Measurements from ENCODE around the gene CPAMD8.
"Not testable (repeated sequence)": the region's sequence is repeated elsewhere in the genome, so short reads cannot be mapped to it uniquely, and the experiment has no call there.

CPAMD8 gene

DNA sequence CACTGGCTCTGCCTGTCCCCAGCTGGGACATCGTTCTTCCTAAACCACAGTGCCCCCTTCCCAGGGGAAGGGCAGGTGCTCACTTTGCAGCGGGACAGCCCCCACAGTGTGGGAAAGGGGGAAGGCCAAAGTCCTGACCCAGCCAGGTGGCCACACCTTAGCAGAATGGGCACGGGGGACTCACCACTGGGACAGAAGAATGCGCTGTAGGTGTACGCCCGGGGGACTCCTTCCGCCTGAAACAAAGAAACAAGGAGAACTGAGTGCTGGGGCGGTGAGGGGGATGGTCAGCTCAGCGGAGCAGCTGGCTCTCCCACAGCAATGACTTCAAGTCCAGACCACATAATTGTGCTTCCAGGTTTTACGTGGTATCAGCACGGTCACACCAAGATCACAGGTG lies 88.4 kb downstream of the CPAMD8 start:
- Mint-ChIP-seq H3K27ac (no peak overlapping the region), H3K4me1 (no peaks in the 10 kb centered on the region), H3K9me3 (peaks cover 25% of the 10 kb centered on the region), H3K27me3 (peaks cover 2% of the 10 kb centered on the region), H3K4me3 (no peak overlapping the region), H3K36me3 (ENCODE audit: low read depth) (no peaks in the 10 kb centered on the region)
- DNase-seq (no peak), ATAC-seq (no peak)

DNA sequence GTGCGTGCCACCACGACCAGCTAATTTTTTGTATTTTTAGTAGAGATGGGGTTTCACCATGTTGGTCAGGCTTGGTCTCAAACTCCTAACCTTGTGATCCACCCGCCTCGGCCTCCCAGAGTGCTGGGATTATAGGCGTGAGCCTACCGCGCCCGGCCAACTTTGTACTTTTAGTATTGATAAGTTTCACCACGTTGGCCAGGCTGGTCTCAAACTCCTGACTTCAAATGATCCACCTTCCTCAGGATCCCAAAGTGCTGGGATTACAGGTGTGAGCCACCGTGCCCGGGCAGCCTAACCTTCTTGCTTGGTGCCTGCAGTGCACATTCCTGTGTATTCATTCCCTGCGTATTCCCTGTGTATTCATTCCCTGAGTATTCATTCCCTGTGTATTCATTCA lies 88.8 kb downstream of the CPAMD8 start:
- not testable (repeated sequence) for H3K4me3 Mint-ChIP-seq; DNase-seq; ATAC-seq; H3K4me1 Mint-ChIP-seq; H3K27ac Mint-ChIP-seq; H3K36me3 Mint-ChIP-seq (ENCODE audit: low read depth); H3K27me3 Mint-ChIP-seq
- peaks cover 26% of the 10 kb centered on the region for H3K9me3 Mint-ChIP-seq

DNA sequence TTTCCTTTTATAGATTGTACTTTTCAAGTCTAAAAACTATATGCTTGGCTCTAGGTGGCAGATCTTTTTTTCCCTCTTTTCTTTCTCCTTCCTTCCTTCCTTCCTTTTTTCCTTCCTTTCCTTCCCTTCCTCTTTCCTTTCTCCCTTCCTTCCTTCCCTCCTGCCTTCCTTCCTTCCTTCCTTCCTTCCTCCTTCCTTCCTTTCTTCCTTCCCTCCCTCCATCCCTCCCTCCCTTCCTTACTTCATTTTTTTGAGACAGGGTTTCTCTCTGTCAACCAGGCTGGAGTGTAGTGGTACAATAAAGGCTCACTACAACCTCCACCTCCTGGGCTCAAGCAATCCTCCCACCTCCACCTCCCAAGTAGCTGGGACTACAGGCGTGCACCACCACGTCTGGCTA lies 89.7 kb downstream of the CPAMD8 start:
- no peak for DNase-seq
- H3K4me3 Mint-ChIP-seq = no peak overlapping the region
- H3K4me1 Mint-ChIP-seq = no peaks in the 10 kb centered on the region
- H3K9me3 Mint-ChIP-seq = peaks cover 31% of the 10 kb centered on the region
- H3K27me3 Mint-ChIP-seq = peaks cover 2% of the 10 kb centered on the region
- ATAC-seq = no peak
- no peak overlapping the region for H3K27ac Mint-ChIP-seq
- no peaks in the 10 kb centered on the region for H3K36me3 Mint-ChIP-seq (ENCODE audit: low read depth)

DNA sequence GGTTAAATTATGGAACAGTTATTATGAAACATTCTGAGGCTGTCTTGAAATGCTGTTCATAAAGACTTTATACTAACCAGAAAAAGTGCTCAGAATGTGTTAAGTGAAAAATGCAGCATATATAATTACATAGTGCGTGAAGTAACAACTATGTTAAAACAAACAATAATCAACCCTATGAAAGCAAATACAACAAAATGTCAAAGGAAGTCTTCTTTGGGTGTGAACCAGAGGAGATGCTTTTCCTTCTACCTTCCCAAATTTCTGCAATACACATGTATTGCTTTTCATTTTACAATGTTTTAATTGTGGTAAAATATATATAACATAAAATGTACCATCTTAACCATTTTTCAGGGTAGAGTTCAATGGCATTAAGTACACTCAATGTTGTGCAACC lies 92.1 kb downstream of the CPAMD8 start:
- H3K9me3 Mint-ChIP-seq = peaks cover 34% of the 10 kb centered on the region
- peaks cover 6% of the 10 kb centered on the region for H3K27me3 Mint-ChIP-seq
- no peaks in the 10 kb centered on the region for H3K36me3 Mint-ChIP-seq (ENCODE audit: low read depth)

DNA sequence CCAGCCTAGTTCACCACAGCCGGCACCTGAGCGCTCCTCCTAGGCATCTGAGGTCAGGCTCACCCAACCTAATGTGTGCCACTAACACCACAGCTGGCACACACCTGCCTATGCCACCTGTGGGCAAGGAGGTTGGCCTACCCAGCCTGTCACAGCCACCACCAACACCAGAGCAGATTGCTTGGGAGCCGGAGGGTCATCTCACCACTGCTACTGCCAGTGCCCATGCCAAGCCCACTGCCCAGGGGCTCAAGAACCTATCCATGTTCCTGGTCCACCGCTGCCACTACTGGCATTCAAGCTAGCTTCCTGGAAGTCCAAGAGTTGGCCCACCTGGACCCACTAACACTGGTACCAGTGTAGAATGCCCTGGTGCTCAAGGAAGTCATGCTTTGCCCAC lies 95.3 kb downstream of the CPAMD8 start:
- H3K9me3 Mint-ChIP-seq = peaks cover 39% of the 10 kb centered on the region
- no peak overlapping the region for H3K4me3 Mint-ChIP-seq
- no peak for DNase-seq

More for the DNA sequence above, 92.1 kb downstream of the CPAMD8 start:
- Mint-ChIP-seq H3K4me1 (no peaks in the 10 kb centered on the region), H3K4me3 (no peak overlapping the region), H3K27ac (no peak overlapping the region)
- DNase-seq (no peak), ATAC-seq (no peak)

DNA sequence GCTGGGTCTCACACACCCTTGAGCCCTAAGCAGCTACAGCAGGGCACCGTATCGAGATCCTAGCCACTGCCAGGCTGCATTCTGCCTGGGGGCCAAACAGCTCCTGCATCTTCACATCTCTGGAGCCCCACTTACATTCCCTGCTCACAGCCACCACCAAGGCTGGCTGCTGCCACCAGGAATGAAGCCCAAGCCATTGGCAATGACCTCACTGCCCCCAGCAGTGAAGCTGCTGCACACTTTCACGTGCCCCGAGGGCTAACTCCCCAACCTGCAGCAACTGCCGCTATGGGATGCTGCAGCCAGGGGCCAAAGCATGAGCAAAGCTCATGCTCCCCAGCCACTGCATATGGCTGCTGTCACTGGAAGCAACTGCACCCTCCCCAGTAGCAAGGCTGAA lies 95.9 kb downstream of the CPAMD8 start:
- H3K4me1 Mint-ChIP-seq = no peaks in the 10 kb centered on the region
- peaks cover 34% of the 10 kb centered on the region for H3K9me3 Mint-ChIP-seq
- H3K27me3 Mint-ChIP-seq = peaks cover 8% of the 10 kb centered on the region
- peaks cover 3% of the 10 kb centered on the region for H3K36me3 Mint-ChIP-seq (ENCODE audit: low read depth)
- ATAC-seq = no peak
- H3K27ac Mint-ChIP-seq = no peak overlapping the region
- DNase-seq = no peak
- H3K4me3 Mint-ChIP-seq = no peak overlapping the region

More for the DNA sequence above, 95.3 kb downstream of the CPAMD8 start:
- Mint-ChIP-seq H3K36me3 (ENCODE audit: low read depth) (peaks cover 3% of the 10 kb centered on the region), H3K27me3 (peaks cover 8% of the 10 kb centered on the region), H3K4me1 (no peaks in the 10 kb centered on the region), H3K27ac (no peak overlapping the region)
- no peak for ATAC-seq

DNA sequence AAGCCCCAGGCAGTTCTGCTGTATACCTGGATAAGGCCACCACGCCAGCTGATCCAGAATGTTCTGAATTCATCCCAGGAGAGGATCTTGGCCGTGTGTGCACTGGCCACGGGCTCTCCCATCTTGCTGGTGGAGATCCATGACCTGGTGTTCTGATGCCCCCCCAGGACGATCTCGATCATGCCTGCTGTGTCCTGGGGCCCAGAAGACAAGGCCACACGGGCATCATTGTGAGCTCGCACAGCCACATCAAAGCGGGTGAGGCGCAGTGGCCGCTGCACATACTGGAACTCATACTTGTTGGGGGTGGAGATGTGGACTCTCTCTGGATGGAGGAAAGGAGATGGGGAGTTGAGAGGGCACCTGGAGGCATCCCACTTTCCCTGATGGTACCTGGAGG lies 97.7 kb downstream of the CPAMD8 start:
- Mint-ChIP-seq H3K4me3 (no peak overlapping the region), H3K27me3 (peaks cover 8% of the 10 kb centered on the region), H3K9me3 (peaks cover 25% of the 10 kb centered on the region), H3K36me3 (ENCODE audit: low read depth) (peaks cover 3% of the 10 kb centered on the region), H3K4me1 (no peaks in the 10 kb centered on the region), H3K27ac (no peak overlapping the region)
- ATAC-seq = no peak
- DNase-seq = no peak

DNA sequence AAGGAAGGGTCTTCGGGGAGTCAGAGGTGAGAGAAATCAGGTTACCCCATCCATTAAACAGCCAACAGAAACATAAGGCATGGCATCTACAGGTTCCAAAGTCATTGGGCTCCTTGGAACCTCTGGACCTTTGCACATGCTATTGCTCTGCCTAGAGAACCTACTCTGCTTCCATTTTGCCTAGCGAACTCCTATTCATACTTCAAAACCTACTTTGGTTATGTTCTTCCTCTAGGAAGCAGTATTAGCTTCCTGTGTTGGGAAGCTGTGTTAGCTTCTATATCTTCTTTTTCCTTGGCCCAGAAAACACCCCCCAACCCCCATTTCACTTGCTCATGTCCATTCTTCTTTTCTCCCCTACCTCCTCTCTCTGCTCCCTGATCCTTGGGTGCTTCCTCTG lies 98.3 kb downstream of the CPAMD8 start:
- DNase-seq (no peak), ATAC-seq (no peak)
- peaks cover 20% of the 10 kb centered on the region for H3K9me3 Mint-ChIP-seq
- no peak overlapping the region for H3K27ac Mint-ChIP-seq
- H3K4me1 Mint-ChIP-seq = no peaks in the 10 kb centered on the region
- H3K36me3 Mint-ChIP-seq (ENCODE audit: low read depth) = peaks cover 3% of the 10 kb centered on the region
- H3K27me3 Mint-ChIP-seq = peaks cover 8% of the 10 kb centered on the region
- H3K4me3 Mint-ChIP-seq = no peak overlapping the region

DNA sequence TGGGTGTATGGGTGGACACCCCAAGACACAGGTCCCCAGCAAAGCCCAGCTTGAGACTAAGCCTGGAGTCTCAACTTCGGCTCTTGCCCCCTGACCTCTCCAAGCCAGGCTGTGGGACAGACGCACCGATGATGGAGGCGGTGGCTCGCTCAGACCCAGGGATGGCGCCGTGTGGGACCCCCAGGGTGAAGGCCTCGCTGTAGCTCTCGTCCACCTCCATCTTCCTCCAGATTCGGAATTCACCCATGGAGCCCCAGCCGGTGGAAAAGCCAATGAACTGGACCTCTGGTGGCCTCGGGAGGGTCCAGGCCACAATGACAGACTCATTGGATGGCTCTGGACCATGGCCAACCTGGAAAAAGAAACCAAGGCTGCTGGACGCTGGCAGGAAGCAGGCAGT lies 98.7 kb downstream of the CPAMD8 start:
- no peak for DNase-seq
- ATAC-seq = no peak
- Mint-ChIP-seq H3K36me3 (ENCODE audit: low read depth) (peaks cover 3% of the 10 kb centered on the region), H3K4me1 (no peaks in the 10 kb centered on the region), H3K27me3 (peaks cover 10% of the 10 kb centered on the region), H3K4me3 (no peak overlapping the region), H3K9me3 (peaks cover 18% of the 10 kb centered on the region), H3K27ac (no peak overlapping the region)

DNA sequence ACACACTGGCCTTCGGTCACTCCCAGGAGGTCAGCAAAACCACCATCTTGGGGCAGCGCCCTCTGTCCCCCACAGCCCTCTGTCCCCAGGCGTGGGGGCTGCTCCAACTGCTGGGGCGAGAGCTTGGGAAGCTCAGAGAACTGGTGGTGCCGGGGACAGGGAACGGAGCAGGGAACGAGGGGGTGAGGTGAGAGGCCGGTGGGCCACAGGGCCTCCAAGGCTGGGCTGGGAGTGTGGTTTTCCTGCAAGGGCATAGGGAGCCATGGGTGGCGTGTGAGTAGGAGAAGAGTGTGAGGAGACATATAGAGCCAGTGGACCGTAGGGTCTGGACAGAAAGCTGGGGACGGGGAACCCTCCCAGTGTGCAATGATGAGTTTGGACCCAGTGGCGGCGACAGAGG lies 103.7 kb downstream of the CPAMD8 start:
- Mint-ChIP-seq H3K4me1 (no peaks in the 10 kb centered on the region), H3K27ac (no peak overlapping the region), H3K36me3 (ENCODE audit: low read depth) (peaks cover 3% of the 10 kb centered on the region), H3K4me3 (no peak overlapping the region), H3K9me3 (peaks cover 9% of the 10 kb centered on the region), H3K27me3 (peaks cover 7% of the 10 kb centered on the region)
- no peak for ATAC-seq
- DNase-seq = no peak

DNA sequence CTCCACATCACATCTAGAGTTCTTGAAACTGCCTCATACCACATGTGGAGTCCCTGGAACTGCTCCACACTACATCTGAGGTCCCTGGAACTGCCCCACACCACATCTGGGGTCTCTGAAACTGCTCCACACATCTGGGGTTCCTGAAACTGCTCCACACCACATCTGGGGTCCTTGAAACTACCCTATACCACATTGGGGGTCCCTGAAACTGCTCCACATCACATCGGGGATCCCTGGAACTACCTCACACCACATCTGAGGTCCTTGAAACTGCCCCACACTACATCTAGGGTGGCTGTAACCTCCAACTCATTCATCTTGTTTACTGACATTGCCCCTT lies 104.0 kb downstream of the CPAMD8 start:
- peaks cover 3% of the 10 kb centered on the region for H3K36me3 Mint-ChIP-seq (ENCODE audit: low read depth)
- peaks cover 7% of the 10 kb centered on the region for H3K27me3 Mint-ChIP-seq
- no peaks in the 10 kb centered on the region for H3K4me1 Mint-ChIP-seq
- peaks cover 9% of the 10 kb centered on the region for H3K9me3 Mint-ChIP-seq
- DNase-seq (no peak), ATAC-seq (no peak)
- no peak overlapping the region for H3K4me3 Mint-ChIP-seq
- H3K27ac Mint-ChIP-seq = no peak overlapping the region

DNA sequence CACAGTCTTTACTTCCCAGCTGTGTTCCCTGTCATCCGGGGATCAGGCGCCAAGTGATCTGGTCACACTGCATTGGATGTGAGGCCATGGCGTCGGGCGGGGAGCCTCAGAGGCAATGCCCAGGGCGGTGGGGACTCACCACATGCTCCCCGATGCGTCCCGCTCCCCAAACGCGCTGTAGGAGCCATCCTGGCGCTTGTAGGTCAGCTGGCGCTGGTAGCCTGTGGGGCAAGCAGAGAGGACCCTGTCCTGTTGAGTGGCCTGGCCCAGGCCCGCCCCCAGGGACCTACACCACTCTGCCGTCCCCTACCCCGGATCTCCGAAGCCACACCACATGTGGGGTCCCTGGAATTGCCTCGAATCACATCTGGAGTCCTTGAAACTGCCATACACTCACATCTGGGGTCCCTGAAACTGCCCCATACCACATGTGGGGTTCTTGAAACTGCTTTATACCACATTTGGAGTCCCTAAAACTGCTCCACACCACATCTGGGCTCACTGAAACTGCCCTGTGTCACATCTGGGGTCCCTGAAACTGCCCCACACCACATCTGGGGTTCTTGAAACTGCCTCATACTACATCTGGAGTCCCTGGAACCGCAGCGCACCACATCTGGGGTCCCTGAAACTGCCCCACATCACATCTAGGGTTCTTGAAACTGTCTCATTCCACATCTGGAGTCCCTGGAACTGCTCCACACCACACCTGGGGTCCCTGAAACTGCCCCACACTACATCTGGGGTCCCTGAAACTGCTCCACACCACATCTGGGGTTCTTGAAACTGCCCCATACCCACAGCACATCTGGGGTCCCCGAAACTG lies 104.6 kb downstream of the CPAMD8 start:
- peaks cover 3% of the 10 kb centered on the region for H3K36me3 Mint-ChIP-seq (ENCODE audit: low read depth)
- no peaks in the 10 kb centered on the region for H3K4me1 Mint-ChIP-seq
- peaks cover 7% of the 10 kb centered on the region for H3K27me3 Mint-ChIP-seq
- peaks cover 9% of the 10 kb centered on the region for H3K9me3 Mint-ChIP-seq
- no peak for DNase-seq
- no peak overlapping the region for H3K4me3 Mint-ChIP-seq
- H3K27ac Mint-ChIP-seq = no peak overlapping the region
- no peak for ATAC-seq

DNA sequence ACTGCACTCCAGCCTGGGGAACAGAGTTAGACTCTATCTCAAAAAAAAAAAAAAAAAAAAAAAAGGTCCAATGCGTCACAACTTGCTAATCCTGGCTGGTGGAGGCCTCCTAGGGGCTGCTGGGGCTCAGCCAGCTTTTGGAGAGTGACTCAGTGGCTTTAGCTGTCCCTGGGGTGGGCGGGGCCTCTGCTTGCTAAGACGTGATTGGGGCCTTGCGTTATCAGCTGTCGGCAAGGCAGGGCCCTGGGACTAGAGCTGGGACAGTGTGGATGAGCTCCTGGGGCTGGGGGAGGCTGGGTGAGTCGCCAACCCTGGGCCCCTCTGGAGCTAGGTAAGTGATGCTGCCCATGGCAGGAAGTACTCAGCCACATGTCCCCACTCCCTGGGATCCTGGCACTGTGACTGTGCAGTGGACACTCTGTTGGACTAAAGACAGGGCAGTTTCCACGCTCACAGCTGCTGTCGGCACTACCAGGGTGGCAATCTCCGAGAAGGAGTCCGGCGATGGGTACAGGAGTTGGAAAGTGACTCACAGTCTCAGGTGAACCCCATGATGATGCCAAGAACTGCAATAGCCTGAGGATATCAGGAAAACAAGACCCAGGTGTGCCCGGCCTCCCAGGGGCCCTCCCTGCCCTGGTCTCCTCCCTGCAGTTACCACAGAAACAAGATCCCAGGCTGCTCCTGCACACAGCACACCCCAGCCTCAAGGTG lies 105.6 kb downstream of the CPAMD8 start:
- Mint-ChIP-seq H3K4me3 (no peak overlapping the region), H3K4me1 (no peaks in the 10 kb centered on the region), H3K9me3 (peaks cover 4% of the 10 kb centered on the region), H3K36me3 (ENCODE audit: low read depth) (no peaks in the 10 kb centered on the region), H3K27ac (no peak overlapping the region), H3K27me3 (peaks cover 5% of the 10 kb centered on the region)
- ATAC-seq (no peak), DNase-seq (no peak)

DNA sequence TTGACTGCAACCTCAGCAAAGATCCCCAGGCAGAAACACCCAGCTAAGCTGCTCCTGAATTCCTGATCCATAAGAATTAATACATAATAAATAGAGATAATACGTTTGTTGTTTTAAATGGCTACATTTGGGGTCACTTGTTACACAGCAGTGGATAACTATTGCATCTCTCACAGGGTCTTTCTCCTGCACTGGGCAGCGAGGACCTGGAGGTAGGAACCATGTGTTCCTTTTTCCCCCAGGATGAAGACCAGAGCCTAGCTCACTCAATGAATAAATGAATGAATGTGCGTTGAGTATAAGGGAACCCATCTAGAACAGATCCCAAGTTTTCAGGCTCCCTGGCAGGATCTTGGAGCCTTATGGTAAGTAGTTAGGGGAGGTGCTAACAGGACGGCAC lies 107.1 kb downstream of the CPAMD8 start:
- Mint-ChIP-seq H3K27me3 (peaks cover 5% of the 10 kb centered on the region), H3K9me3 (no peaks in the 10 kb centered on the region), H3K4me1 (no peaks in the 10 kb centered on the region), H3K36me3 (ENCODE audit: low read depth) (no peaks in the 10 kb centered on the region), H3K4me3 (no peak overlapping the region), H3K27ac (no peak overlapping the region)
- ATAC-seq (no peak), DNase-seq (no peak)

DNA sequence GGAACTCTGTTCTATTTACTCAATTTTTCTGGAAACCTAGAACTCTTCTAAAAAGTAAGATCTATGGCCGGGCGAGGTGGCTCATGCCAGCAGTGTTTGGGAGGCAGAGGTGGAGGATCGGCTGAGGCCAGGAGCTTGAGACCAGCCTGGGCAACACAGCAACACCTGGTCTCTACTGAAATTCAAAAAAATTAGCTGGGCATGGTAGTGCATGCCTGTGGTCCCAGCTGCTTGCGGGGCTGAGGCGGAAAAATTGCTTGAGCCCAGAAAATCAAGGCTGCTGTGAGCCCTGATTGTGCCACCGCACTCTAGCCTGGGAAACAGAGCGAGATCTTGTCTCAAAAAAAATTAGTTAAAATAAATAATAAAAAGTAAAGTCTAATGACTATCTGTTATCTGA lies 109.2 kb downstream of the CPAMD8 start:
- DNase-seq (no peak), ATAC-seq (no peak)
- Mint-ChIP-seq H3K4me1 (no peaks in the 10 kb centered on the region), H3K36me3 (ENCODE audit: low read depth) (peaks cover 4% of the 10 kb centered on the region), H3K4me3 (no peak overlapping the region), H3K27me3 (peaks cover 3% of the 10 kb centered on the region), H3K9me3 (peaks cover 15% of the 10 kb centered on the region), H3K27ac (no peak overlapping the region)

Data from activated naive CD8-positive, alpha-beta T cell treated with anti-CD3 and anti-CD28 coated beads, Interleukin-2, amount 50 U/mL, for 24 hours (primary cell).